H9 (cell line): ENCODE data around the gene SLC38A11. TPM values are rescaled to one million over a fixed set of nuclear protein-coding genes. Genes with fewer than 3 reads are reported as not detected.
A peak's percentile ranks its signal among the peaks of the same experiment; 100 is the strongest.

ENCODE experiments used
- DNase-seq: peaks from one replicate; pipeline ENCODE4 v3.0.0-alpha.2; 2017
- H2AFZ ChIP-seq: one replicate; pipeline ENCODE4 v1.6.1; 2013; ENCODE audit warnings: mild to moderate bottlenecking, low read length, control low read depth, moderate library complexity
- H2AK5ac ChIP-seq: 2 replicates; pipeline ENCODE4 v1.6.1; 2013; ENCODE audit warnings: low read length, control low read depth, mixed read lengths; ENCODE audit not compliant: insufficient read length
- H2BK120ac ChIP-seq: one replicate; pipeline ENCODE4 v1.6.1; 2013; ENCODE audit warnings: low read depth, mild to moderate bottlenecking, low read length, control low read depth, inconsistent platforms; ENCODE audit not compliant: poor library complexity, severe bottlenecking
- H2BK12ac ChIP-seq: 2 replicates; pipeline ENCODE4 v1.6.1; 2013; ENCODE audit warnings: low read length, control low read depth, mixed read lengths, low read depth; ENCODE audit not compliant: insufficient read length
- H2BK15ac ChIP-seq: 2 replicates; pipeline ENCODE4 v1.6.1; 2013; ENCODE audit warnings: low read depth, low read length, control low read depth
- H2BK20ac ChIP-seq: one replicate; pipeline ENCODE4 v1.6.1; 2013; ENCODE audit warnings: low read depth, mild to moderate bottlenecking, low read length, control low read depth, inconsistent platforms; ENCODE audit not compliant: poor library complexity, severe bottlenecking
- H2BK5ac ChIP-seq: 2 replicates; pipeline ENCODE4 v1.6.1; 2013; ENCODE audit warnings: low read length, control low read depth, mixed read lengths; ENCODE audit not compliant: insufficient read length
- H3K14ac ChIP-seq: 2 replicates; pipeline ENCODE4 v1.6.1; 2013; ENCODE audit warnings: low read length, control low read depth; ENCODE audit not compliant: insufficient read depth
- H3K18ac ChIP-seq: 2 replicates; pipeline ENCODE4 v1.6.1; 2013; ENCODE audit warnings: low read depth, mild to moderate bottlenecking, mixed read lengths, low read length, control low read depth; ENCODE audit not compliant: insufficient read length
- H3K23ac ChIP-seq: 2 replicates; pipeline ENCODE4 v1.6.1; 2013; ENCODE audit warnings: low read length, control low read depth, mixed read lengths, low read depth; ENCODE audit not compliant: insufficient read length
- H3K23me2 ChIP-seq: 2 replicates; pipeline ENCODE4 v1.6.1; 2013; ENCODE audit warnings: low read depth, mild to moderate bottlenecking, mixed read lengths, low read length, control low read depth; ENCODE audit not compliant: insufficient read length, poor library complexity, severe bottlenecking
- H3K27ac ChIP-seq: 2 replicates; pipeline ENCODE4 v1.5.1; 2013; ENCODE audit warnings: low read length, control low read depth, mixed read lengths, low read depth; ENCODE audit not compliant: insufficient read length
- H3K27me3 ChIP-seq: 2 replicates; pipeline ENCODE4 v1.6.1; 2013; ENCODE audit warnings: low read length, control low read depth, inconsistent platforms; ENCODE audit not compliant: insufficient read depth
- H3K4ac ChIP-seq: 2 replicates; pipeline ENCODE4 v1.6.1; 2013; ENCODE audit warnings: low read depth, mild to moderate bottlenecking, control low read depth, inconsistent platforms, low read length, moderate library complexity
- H3K4me1 ChIP-seq: 2 replicates; pipeline ENCODE4 v1.6.1; 2013; ENCODE audit warnings: low read length, control low read depth, inconsistent platforms; ENCODE audit not compliant: insufficient read depth
- H3K4me2 ChIP-seq: 2 replicates; pipeline ENCODE4 v1.6.1; 2013; ENCODE audit warnings: low read length, control low read depth, mixed read lengths; ENCODE audit not compliant: insufficient read length, insufficient read depth
- H3K56ac ChIP-seq: 2 replicates; pipeline ENCODE4 v1.6.1; 2013; ENCODE audit warnings: low read depth, mild to moderate bottlenecking, mixed read lengths, low read length, control low read depth; ENCODE audit not compliant: insufficient read length
- H3K79me1 ChIP-seq: 2 replicates; pipeline ENCODE4 v1.6.1; 2013; ENCODE audit warnings: low read depth, mild to moderate bottlenecking, moderate library complexity, low read length, control low read depth, inconsistent platforms; ENCODE audit not compliant: insufficient read depth, poor library complexity, severe bottlenecking
- H3K79me2 ChIP-seq: 2 replicates; pipeline ENCODE4 v1.6.1; 2013; ENCODE audit warnings: low read length, control low read depth, inconsistent platforms; ENCODE audit not compliant: insufficient read depth
- H3K9ac ChIP-seq: 2 replicates; pipeline ENCODE4 v1.6.1; 2013; ENCODE audit warnings: low read length, control low read depth, mixed read lengths; ENCODE audit not compliant: insufficient read length; ENCODE audit errors: extremely low read depth
- H3K9me3 ChIP-seq: one replicate; pipeline ENCODE4 v1.6.1; 2013; ENCODE audit warnings: low read depth, low read length, inconsistent platforms; ENCODE audit not compliant: control insufficient read depth
- H3T11ph ChIP-seq: one replicate; pipeline ENCODE4 v1.6.1; 2013; ENCODE audit warnings: mild to moderate bottlenecking, low read length, control low read depth, inconsistent platforms
- H4K20me1 ChIP-seq: one replicate; pipeline ENCODE4 v1.6.1; 2013; ENCODE audit not compliant: control insufficient read depth, insufficient read length, insufficient read depth
- H4K5ac ChIP-seq: 2 replicates; pipeline ENCODE4 v1.6.1; 2013; ENCODE audit warnings: low read depth, mild to moderate bottlenecking, mixed read lengths, low read length, control low read depth; ENCODE audit not compliant: insufficient read length
- H4K8ac ChIP-seq: replicated peaks from 2 replicates; pipeline ENCODE4 v1.6.1; 2013; ENCODE audit warnings: low read length, control low read depth, mixed read lengths, low read depth; ENCODE audit not compliant: insufficient read length
- H4K91ac ChIP-seq: 2 replicates; pipeline ENCODE4 v1.6.1; 2013; ENCODE audit warnings: low read depth, mild to moderate bottlenecking, moderate library complexity, mixed read lengths, low read length, control low read depth; ENCODE audit not compliant: insufficient read length
- H3K27ac Mint-ChIP-seq, 3 experiments: 2 replicates in 2 of 3; 3 replicates in 1 of 3; pipeline ENCODE4 v1.8.0; 2020 to 2021; ENCODE audit warnings: mixed read lengths in 3 of 3, mild to moderate bottlenecking in 1 of 3, moderate library complexity in 1 of 3
- H3K27me3 Mint-ChIP-seq: 2 replicates; pipeline ENCODE4 v1.8.0; 2021; ENCODE audit warnings: low read depth, mild to moderate bottlenecking, moderate library complexity, mixed read lengths
- H3K36me3 Mint-ChIP-seq, 3 experiments: 2 replicates in 2 of 3; 3 replicates in 1 of 3; pipeline ENCODE4 v1.8.0; 2020 to 2021; ENCODE audit warnings: low read depth in 3 of 3, mixed read lengths in 3 of 3; ENCODE audit not compliant: insufficient read depth in 1 of 3
- H3K4me1 Mint-ChIP-seq, 2 experiments: 2 replicates each; pipeline ENCODE4 v1.8.0; 2020; ENCODE audit warnings: mixed read lengths in 2 of 2
- H3K4me3 Mint-ChIP-seq, 2 experiments: 2 replicates in 1 of 2; 3 replicates in 1 of 2; pipeline ENCODE4 v1.8.0; 2020 to 2021; ENCODE audit warnings: mild to moderate bottlenecking in 2 of 2, mixed read lengths in 2 of 2, moderate library complexity in 1 of 2
- H3K9me3 Mint-ChIP-seq, 2 experiments: 2 replicates in 1 of 2; 3 replicates in 1 of 2; pipeline ENCODE4 v1.8.0; 2020; ENCODE audit warnings: mild to moderate bottlenecking in 2 of 2, mixed read lengths in 2 of 2, moderate library complexity in 1 of 2
- WGBS: extraction: QIAGEN DNeasy Blood & Tissue Kit; methylation state at CpG from one replicate; pipeline ENCODE4 v1.1.7; 2013; ENCODE audit warnings: missing lambda C conversion rate, low lambda C conversion rate, mixed read lengths; ENCODE audit not compliant: insufficient read length; ENCODE audit errors: extremely low coverage; 5-methylcytosine and 5-hydroxymethylcytosine counted together
- total RNA-seq: library from RNA; stranded (reverse); gene quantifications from 2 replicates; pipeline ENCODE4 v1.2.1, GENCODE V29; 2021
- TF ChIP-seq, protein P1 (sequence below): fragments of 200-600 bp; sonication (generic); conservative IDR thresholded peaks from 3 replicates; pipeline ENCODE4 v1.8.0; 2021; ENCODE audit warnings: antibody characterized with exemption, mild to moderate bottlenecking

SLC38A11 gene
- total RNA-seq, 1 experiment from 2014 or later, result not detected

DNA sequence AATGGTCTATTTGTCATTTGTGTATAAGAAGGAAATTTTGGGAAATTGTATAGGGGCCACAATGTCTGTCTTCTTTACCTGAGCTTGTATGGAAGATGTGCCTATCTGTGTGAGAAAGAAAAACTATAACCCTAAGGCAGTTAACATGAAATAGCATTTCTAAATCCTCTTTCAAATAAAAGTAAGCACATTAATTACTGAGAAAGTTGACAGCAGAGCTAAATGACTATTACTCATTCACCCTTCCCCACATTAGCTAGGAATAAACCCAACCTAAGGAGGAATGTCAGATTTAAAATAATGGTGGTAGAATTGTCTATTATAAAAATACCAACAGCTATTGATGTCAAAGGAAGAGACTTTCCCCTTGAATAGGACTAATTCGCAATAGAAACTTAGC lies 56.2 kb downstream of the SLC38A11 start:
- Histone ChIP-seq H3K18ac (no peak overlapping the region), H2BK20ac (no peak overlapping the region), H3T11ph (no peak overlapping the region), H3K79me1 (no peaks in the 10 kb centered on the region), H2BK12ac (no peak overlapping the region), H2BK120ac (no peak overlapping the region), H3K4ac (no peak overlapping the region), H2BK15ac (no peak overlapping the region), H3K14ac (no peak overlapping the region), H3K4me2 (no peak overlapping the region), H3K9ac (no peak overlapping the region), H3K56ac (no peak overlapping the region), H4K91ac (no peak overlapping the region), H3K23ac (no peak overlapping the region), H4K5ac (no peak overlapping the region), H3K4me1 (peaks cover 9% of the 10 kb centered on the region; the same call in 1 of the 2 replicates), H3K79me2 (no peaks in the 10 kb centered on the region), H3K27ac (no peak overlapping the region), H4K8ac (no peak overlapping the region), H3K9me3 (no peaks in the 10 kb centered on the region), H2AFZ (no peak overlapping the region), H4K20me1 (no peaks in the 10 kb centered on the region), H2BK5ac (no peak overlapping the region), H3K27me3 (no peaks in the 10 kb centered on the region), H2AK5ac (no peak overlapping the region), H3K23me2 (no peaks in the 10 kb centered on the region)
- no peak for DNase-seq
- H3K27ac Mint-ChIP-seq, result peak overlapping the region in 1 of 3 experiments; percentile 68; a peak in 1 of 7 replicates
- no peaks in the 10 kb centered on the region for H3K36me3 Mint-ChIP-seq
- H3K4me3 Mint-ChIP-seq, result no peak overlapping the region
- TF ChIP-seq, protein P1, sequence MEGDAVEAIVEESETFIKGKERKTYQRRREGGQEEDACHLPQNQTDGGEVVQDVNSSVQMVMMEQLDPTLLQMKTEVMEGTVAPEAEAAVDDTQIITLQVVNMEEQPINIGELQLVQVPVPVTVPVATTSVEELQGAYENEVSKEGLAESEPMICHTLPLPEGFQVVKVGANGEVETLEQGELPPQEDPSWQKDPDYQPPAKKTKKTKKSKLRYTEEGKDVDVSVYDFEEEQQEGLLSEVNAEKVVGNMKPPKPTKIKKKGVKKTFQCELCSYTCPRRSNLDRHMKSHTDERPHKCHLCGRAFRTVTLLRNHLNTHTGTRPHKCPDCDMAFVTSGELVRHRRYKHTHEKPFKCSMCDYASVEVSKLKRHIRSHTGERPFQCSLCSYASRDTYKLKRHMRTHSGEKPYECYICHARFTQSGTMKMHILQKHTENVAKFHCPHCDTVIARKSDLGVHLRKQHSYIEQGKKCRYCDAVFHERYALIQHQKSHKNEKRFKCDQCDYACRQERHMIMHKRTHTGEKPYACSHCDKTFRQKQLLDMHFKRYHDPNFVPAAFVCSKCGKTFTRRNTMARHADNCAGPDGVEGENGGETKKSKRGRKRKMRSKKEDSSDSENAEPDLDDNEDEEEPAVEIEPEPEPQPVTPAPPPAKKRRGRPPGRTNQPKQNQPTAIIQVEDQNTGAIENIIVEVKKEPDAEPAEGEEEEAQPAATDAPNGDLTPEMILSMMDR, result no peak
- peaks cover 1 to 3% of the 10 kb centered on the region in 2 experiments; a peak in 1 of 5 replicates for H3K9me3 Mint-ChIP-seq
- no CpG with 5 or more reads among the region's 1 CpG for WGBS
- H3K27me3 Mint-ChIP-seq, result no peaks in the 10 kb centered on the region
- peaks cover 20 to 21% of the 10 kb centered on the region in 2 experiments for H3K4me1 Mint-ChIP-seq
